DND-41 (cell line): ENCODE measurements around the gene IAH1.

Experiments used
- ATAC-seq: fragments of 200-7000 bp; cut with Tn5 transposase; 3 replicates; pipeline ENCODE4 v1.9.1; 2021; ENCODE audit warnings: low read depth; ENCODE audit not compliant: insufficient read depth
- DNase-seq: peaks from one replicate; pipeline ENCODE4 v3.0.0-alpha.2; 2020
- H2AFZ ChIP-seq: 2 replicates; pipeline ENCODE4 v1.6.0; 2012; ENCODE audit warnings: low read depth, low read length
- H3K27ac ChIP-seq: 2 replicates; pipeline ENCODE4 v1.5.1; 2012; ENCODE audit warnings: low read length, inconsistent platforms
- H3K27me3 ChIP-seq: fragments of 200-600 bp; sonication (generic); 2 replicates; pipeline ENCODE4 v1.6.0; 2012; ENCODE audit warnings: low read length, mild to moderate bottlenecking, inconsistent platforms; ENCODE audit not compliant: insufficient read depth, poor library complexity
- H3K36me3 ChIP-seq: 2 replicates; pipeline ENCODE4 v1.5.1; 2012; ENCODE audit warnings: low read length, inconsistent platforms; ENCODE audit not compliant: insufficient read depth
- H3K4me1 ChIP-seq: 2 replicates; pipeline ENCODE4 v1.5.1; 2012; ENCODE audit warnings: mild to moderate bottlenecking, low read length; ENCODE audit not compliant: insufficient read depth
- H3K4me2 ChIP-seq: 2 replicates; pipeline ENCODE4 v1.6.0; 2012; ENCODE audit warnings: mild to moderate bottlenecking, moderate library complexity, low read length, inconsistent platforms; ENCODE audit not compliant: insufficient read depth
- H3K4me3 ChIP-seq, 2 experiments: fragments of 200-600 bp in 1 of 2; shearing (Covaris generic) in 1 of 2; 2 replicates each; pipeline ENCODE4 v1.5.1; 2012 to 2016; ENCODE audit warnings: inconsistent platforms in 2 of 2, low read length in 2 of 2, mild to moderate bottlenecking in 2 of 2, low read depth in 1 of 2, moderate library complexity in 1 of 2
- H3K79me2 ChIP-seq: 2 replicates; pipeline ENCODE4 v1.6.0; 2012; ENCODE audit warnings: low read length, inconsistent platforms; ENCODE audit not compliant: insufficient read depth
- H3K9ac ChIP-seq: 2 replicates; pipeline ENCODE4 v1.6.0; 2012; ENCODE audit warnings: low read depth, mild to moderate bottlenecking, inconsistent platforms, low read length, moderate library complexity
- H3K9me3 ChIP-seq: 2 replicates; pipeline ENCODE4 v1.5.1; 2012; ENCODE audit warnings: low read length, moderate library complexity, mild to moderate bottlenecking, inconsistent platforms; ENCODE audit not compliant: insufficient read depth, severe bottlenecking
- H4K20me1 ChIP-seq: 2 replicates; pipeline ENCODE4 v1.6.0; 2012; ENCODE audit warnings: low read length; ENCODE audit not compliant: insufficient read depth
- EZH2 ChIP-seq: IDR thresholded peaks from 3 replicates; pipeline ENCODE4 v1.6.1; 2012; ENCODE audit warnings: borderline replicate concordance, low read depth, mild to moderate bottlenecking, moderate library complexity, low read length, inconsistent platforms; ENCODE audit not compliant: severe bottlenecking
- TF ChIP-seq, protein P1 (sequence below): IDR thresholded peaks from 2 replicates; pipeline ENCODE4 v1.5.1; 2012; ENCODE audit warnings: borderline replicate concordance, low read length, moderate library complexity, mild to moderate bottlenecking; ENCODE audit not compliant: poor library complexity, severe bottlenecking; ENCODE audit errors: extremely low read depth

The IAH1 gene

DNA sequence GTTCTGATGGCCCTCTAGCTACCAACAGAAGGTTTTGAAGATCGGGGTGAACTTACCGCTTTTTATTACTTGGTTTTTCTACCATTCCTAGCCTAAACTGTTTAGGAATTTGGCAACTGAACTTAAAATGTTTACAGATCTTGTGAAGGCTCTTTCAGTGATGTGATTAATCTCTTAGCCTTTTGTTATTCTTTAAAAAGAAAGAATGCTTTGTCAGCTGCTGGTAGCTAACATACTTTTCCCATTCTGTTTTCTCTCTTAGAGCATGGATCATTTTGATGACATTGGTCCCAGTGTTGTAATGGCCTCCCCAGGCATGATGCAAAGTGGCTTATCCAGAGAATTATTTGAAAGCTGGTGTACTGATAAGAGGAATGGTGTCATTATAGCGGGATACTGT lies 32.8 kb upstream of the IAH1 start:
- H3K4me3 ChIP-seq: no peak overlapping the region
- H3K4me1 ChIP-seq: no peaks in the 10 kb centered on the region
- no peaks in the 10 kb centered on the region for H3K9me3 ChIP-seq
- peaks cover 81% of the 10 kb centered on the region for H3K36me3 ChIP-seq
- no peaks in the 10 kb centered on the region for H3K79me2 ChIP-seq
- no peaks in the 10 kb centered on the region for H3K27me3 ChIP-seq
- no peak overlapping the region for H3K4me2 ChIP-seq
- no peak overlapping the region for H3K27ac ChIP-seq
- DNase-seq: no peak
- H2AFZ ChIP-seq: no peak overlapping the region
- no peak overlapping the region for H3K9ac ChIP-seq
- no peaks in the 10 kb centered on the region for H4K20me1 ChIP-seq
- ATAC-seq: no peak
- TF ChIP-seq, protein P1, sequence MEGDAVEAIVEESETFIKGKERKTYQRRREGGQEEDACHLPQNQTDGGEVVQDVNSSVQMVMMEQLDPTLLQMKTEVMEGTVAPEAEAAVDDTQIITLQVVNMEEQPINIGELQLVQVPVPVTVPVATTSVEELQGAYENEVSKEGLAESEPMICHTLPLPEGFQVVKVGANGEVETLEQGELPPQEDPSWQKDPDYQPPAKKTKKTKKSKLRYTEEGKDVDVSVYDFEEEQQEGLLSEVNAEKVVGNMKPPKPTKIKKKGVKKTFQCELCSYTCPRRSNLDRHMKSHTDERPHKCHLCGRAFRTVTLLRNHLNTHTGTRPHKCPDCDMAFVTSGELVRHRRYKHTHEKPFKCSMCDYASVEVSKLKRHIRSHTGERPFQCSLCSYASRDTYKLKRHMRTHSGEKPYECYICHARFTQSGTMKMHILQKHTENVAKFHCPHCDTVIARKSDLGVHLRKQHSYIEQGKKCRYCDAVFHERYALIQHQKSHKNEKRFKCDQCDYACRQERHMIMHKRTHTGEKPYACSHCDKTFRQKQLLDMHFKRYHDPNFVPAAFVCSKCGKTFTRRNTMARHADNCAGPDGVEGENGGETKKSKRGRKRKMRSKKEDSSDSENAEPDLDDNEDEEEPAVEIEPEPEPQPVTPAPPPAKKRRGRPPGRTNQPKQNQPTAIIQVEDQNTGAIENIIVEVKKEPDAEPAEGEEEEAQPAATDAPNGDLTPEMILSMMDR: no peak
- no peak for TF ChIP-seq EZH2

DNA sequence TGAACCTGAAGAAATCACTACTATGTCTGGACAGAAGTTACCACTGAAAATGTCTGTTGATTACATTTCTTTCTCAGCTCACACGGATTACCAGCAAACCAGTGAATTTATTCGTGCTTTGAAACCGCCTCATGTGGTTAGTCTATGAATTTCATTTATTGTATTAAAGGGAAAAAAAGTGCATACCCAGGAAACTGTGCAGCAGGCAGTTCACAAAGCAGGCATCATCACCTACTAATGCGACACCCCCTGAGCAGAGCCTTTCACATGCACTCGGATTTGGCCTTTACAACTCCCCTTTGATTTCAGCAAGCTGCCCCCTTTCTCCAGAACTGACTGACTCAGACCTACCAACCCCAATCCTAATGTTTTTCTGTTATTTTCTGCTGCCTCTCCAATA lies 30.8 kb upstream of the IAH1 start:
- DNase-seq: no peak
- Histone ChIP-seq H3K4me1 (no peaks in the 10 kb centered on the region), H4K20me1 (no peaks in the 10 kb centered on the region), H3K4me3 (no peak overlapping the region), H3K27me3 (no peaks in the 10 kb centered on the region), H3K36me3 (peaks cover 82% of the 10 kb centered on the region), H3K4me2 (no peak overlapping the region), H3K79me2 (no peaks in the 10 kb centered on the region), H2AFZ (no peak overlapping the region), H3K27ac (no peak overlapping the region), H3K9me3 (no peaks in the 10 kb centered on the region), H3K9ac (no peak overlapping the region)
- no peak for ATAC-seq
- TF ChIP-seq EZH2: no peak
- TF ChIP-seq, protein P1: no peak

DNA sequence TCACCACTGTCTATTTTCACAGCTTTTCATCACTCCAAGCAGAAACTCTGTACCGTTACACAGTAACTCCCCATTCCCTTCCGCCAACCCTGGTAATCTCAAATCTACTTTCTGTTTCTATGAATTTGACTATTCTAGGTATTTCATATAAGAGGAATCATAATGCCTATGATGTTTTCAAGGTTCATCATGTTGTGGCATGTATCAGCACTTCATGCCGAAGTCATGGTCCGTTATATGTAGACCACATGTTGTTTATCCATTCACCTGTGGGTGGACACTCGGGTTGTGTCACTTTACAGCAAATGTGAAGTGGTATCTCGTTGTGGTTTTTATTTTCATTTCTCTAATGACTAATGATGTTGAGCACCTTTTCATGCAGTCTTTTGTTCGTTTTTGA lies 29.3 kb upstream of the IAH1 start:
- Histone ChIP-seq H3K36me3 (peaks cover 81% of the 10 kb centered on the region), H3K79me2 (no peaks in the 10 kb centered on the region), H3K4me2 (no peak overlapping the region), H3K27ac (no peak overlapping the region), H3K9ac (no peak overlapping the region), H3K9me3 (no peaks in the 10 kb centered on the region), H3K27me3 (no peaks in the 10 kb centered on the region), H4K20me1 (no peaks in the 10 kb centered on the region), H2AFZ (no peak overlapping the region), H3K4me3 (no peak overlapping the region), H3K4me1 (no peaks in the 10 kb centered on the region)
- no peak for TF ChIP-seq EZH2
- TF ChIP-seq, protein P1: no peak
- no peak for DNase-seq
- no peak for ATAC-seq

DNA sequence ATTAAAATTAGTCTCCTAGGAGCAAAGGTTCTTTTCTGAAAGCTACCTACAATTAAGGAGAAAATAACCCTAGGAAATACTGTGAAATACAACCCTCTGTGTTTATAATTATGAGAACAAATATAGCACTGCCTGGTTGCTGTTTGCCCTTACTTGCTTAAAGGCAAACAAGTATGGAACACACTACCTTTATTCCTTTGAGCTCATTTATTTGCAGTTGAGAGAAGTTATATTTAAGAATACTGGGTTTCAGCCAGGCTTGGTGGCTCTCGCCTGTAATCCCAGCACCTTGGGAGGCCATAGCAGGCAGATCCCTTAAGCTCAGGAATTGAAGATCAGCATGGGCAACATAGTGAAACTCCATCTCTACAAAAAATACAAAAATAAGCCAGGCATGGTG lies 23.1 kb upstream of the IAH1 start:
- DNase-seq: no peak
- Histone ChIP-seq H3K27me3 (no peaks in the 10 kb centered on the region), H2AFZ (no peak overlapping the region), H3K79me2 (no peaks in the 10 kb centered on the region), H3K4me2 (no peak overlapping the region), H3K9me3 (no peaks in the 10 kb centered on the region), H3K4me3 (no peak overlapping the region), H3K9ac (no peak overlapping the region), H3K36me3 (peaks cover 78% of the 10 kb centered on the region), H4K20me1 (no peaks in the 10 kb centered on the region), H3K4me1 (no peaks in the 10 kb centered on the region), H3K27ac (no peak overlapping the region)
- TF ChIP-seq EZH2: no peak
- TF ChIP-seq, protein P1: no peak
- no peak for ATAC-seq
